Liver (tissue), 5 donors: Measurements from ENCODE around the gene TARM1. TPM values are rescaled to one million over a fixed set of nuclear protein-coding genes. Genes with fewer than 3 reads are reported as not detected.

Source experiments
- polyA plus RNA-seq, 2 donors: library from polyadenylated mRNA; stranded (reverse) in 1 of 2; unstranded in 1 of 2; fragments of 200-250 nt in 1 of 2; fragments of >200 nt in 1 of 2; fragmentation: Nextera tagmentation in 1 of 2; extraction: Ambion mirVana in 1 of 2; gene quantifications; one replicate each; pipeline versions ENCODE4 v1.2.1 to v1.2.3, GENCODE V29; 2013 to 2015
- small RNA-seq: library from RNA; depleted of rRNA; stranded (forward); fragments of <200 nt; gene quantifications from one replicate; pipeline ENCODE3, GENCODE V24; 2014
- total RNA-seq, 2 donors: library from RNA; depleted of rRNA; stranded (reverse); fragments of >200 nt; gene quantifications; one replicate each; pipeline ENCODE4 v1.2.3, GENCODE V29; 2014
- donor health status: healthy.
- donor health status: healthy.
- donor health status: healthy.

Gene TARM1
- total and polyA plus RNA-seq, 4 donors, result not detected

Small RNAs within 50 kb of the gene (small RNA-seq; reads per million reads assigned to genes)
- gene AC012314.20, result not detected

Other genes with a start within 250 kb of the TARM1 start
- 1 to 10 TPM; 2.6 to 4.4 TPM for gene MYADM, start 213.5 kb downstream of the TARM1 start, total RNA-seq
- gene MYADM, start 213.5 kb downstream of the TARM1 start, polyA plus RNA-seq, result 10 to 100 TPM in 1 of 2 donors, 1 to 10 TPM in 1; 8.8 to 28.0 TPM
- under 1 TPM in 1 of 2 donors, not detected in 1; 0.09 TPM for gene PRKCG, start 199.2 kb downstream of the TARM1 start, total RNA-seq
- gene PRKCG, start 199.2 kb downstream of the TARM1 start, polyA plus RNA-seq, result not detected
- gene CACNG7, start 172.1 kb downstream of the TARM1 start, total RNA-seq, result not detected
- gene CACNG7, start 172.1 kb downstream of the TARM1 start, polyA plus RNA-seq, result not detected
- not detected for gene CACNG8, start 118.4 kb downstream of the TARM1 start, total RNA-seq
- gene CACNG8, start 118.4 kb downstream of the TARM1 start, polyA plus RNA-seq, result under 1 TPM in 1 of 2 donors, not detected in 1; under 0.01 TPM
- not detected for gene CACNG6, start 89.7 kb downstream of the TARM1 start, total RNA-seq
- not detected for gene CACNG6, start 89.7 kb downstream of the TARM1 start, polyA plus RNA-seq
- gene VSTM1, start 17.5 kb downstream of the TARM1 start, total RNA-seq, result 1 to 10 TPM in 1 of 2 donors, not detected in 1; 1.3 TPM
- gene VSTM1, start 17.5 kb downstream of the TARM1 start, polyA plus RNA-seq, result under 1 TPM in 1 of 2 donors, not detected in 1; 0.07 TPM
- 1 to 10 TPM in 1 of 2 donors, under 1 TPM in 1; 0.65 to 1.0 TPM for gene OSCAR, start 19.4 kb upstream of the TARM1 start, total RNA-seq
- 1 to 10 TPM in 1 of 2 donors, under 1 TPM in 1; 0.60 to 2.0 TPM for gene OSCAR, start 19.4 kb upstream of the TARM1 start, polyA plus RNA-seq
- 10 to 100 TPM in 1 of 2 donors, 1 to 10 TPM in 1; 5.9 to 10.6 TPM for gene NDUFA3, start 21.5 kb upstream of the TARM1 start, total RNA-seq
- 100 to 1,000 TPM; 126 to 343 TPM for gene NDUFA3, start 21.5 kb upstream of the TARM1 start, polyA plus RNA-seq
- 1 to 10 TPM; 2.4 to 4.9 TPM for gene TFPT, start 34.3 kb upstream of the TARM1 start, total RNA-seq
- 1 to 10 TPM; 3.5 to 5.6 TPM for gene TFPT, start 34.3 kb upstream of the TARM1 start, polyA plus RNA-seq
- 10 to 100 TPM; 23.8 to 33.0 TPM for gene PRPF31, start 34.4 kb upstream of the TARM1 start, total RNA-seq
- 10 to 100 TPM; 25.8 to 31.7 TPM for gene PRPF31, start 34.4 kb upstream of the TARM1 start, polyA plus RNA-seq
- 10 to 100 TPM in 1 of 2 donors, 1 to 10 TPM in 1; 6.3 to 13.0 TPM for gene CNOT3, start 56.4 kb upstream of the TARM1 start, total RNA-seq
- gene CNOT3, start 56.4 kb upstream of the TARM1 start, polyA plus RNA-seq, result 10 to 100 TPM in 1 of 2 donors, 1 to 10 TPM in 1; 3.7 to 11.9 TPM
- gene LENG1, start 78.4 kb upstream of the TARM1 start, total RNA-seq, result 1 to 10 TPM; 2.6 to 3.0 TPM
- gene LENG1, start 78.4 kb upstream of the TARM1 start, polyA plus RNA-seq, result 1 to 10 TPM; 2.8 to 4.4 TPM
- 1 to 10 TPM in 1 of 2 donors, under 1 TPM in 1; 0.23 to 1.8 TPM for gene TMC4, start 91.8 kb upstream of the TARM1 start, total RNA-seq
- 1 to 10 TPM in 1 of 2 donors, under 1 TPM in 1; 0.92 to 2.4 TPM for gene TMC4, start 91.8 kb upstream of the TARM1 start, polyA plus RNA-seq
- 10 to 100 TPM; 10.3 to 10.6 TPM for gene MBOAT7, start 108.2 kb upstream of the TARM1 start, total RNA-seq
- 10 to 100 TPM; 19.3 to 31.5 TPM for gene MBOAT7, start 108.2 kb upstream of the TARM1 start, polyA plus RNA-seq
- gene TSEN34, start 109.9 kb upstream of the TARM1 start, total RNA-seq, result 10 to 100 TPM; 21.8 to 37.9 TPM
- gene TSEN34, start 109.9 kb upstream of the TARM1 start, polyA plus RNA-seq, result 10 to 100 TPM; 15.5 to 27.4 TPM
- gene RPS9, start 119.5 kb upstream of the TARM1 start, total RNA-seq, result 1,000 to 10,000 TPM in 1 of 2 donors, 100 to 1,000 TPM in 1; 745 to 1,462 TPM
- gene RPS9, start 119.5 kb upstream of the TARM1 start, polyA plus RNA-seq, result 1,000 to 10,000 TPM in 1 of 2 donors, 100 to 1,000 TPM in 1; 290 to 1,080 TPM
- gene LILRB3, start 141.6 kb upstream of the TARM1 start, total RNA-seq, result 10 to 100 TPM in 1 of 2 donors, 1 to 10 TPM in 1; 2.5 to 10.5 TPM
- 1 to 10 TPM; 2.2 to 4.2 TPM for gene LILRB3, start 141.6 kb upstream of the TARM1 start, polyA plus RNA-seq
- gene LILRA6, start 161.4 kb upstream of the TARM1 start, total RNA-seq, result 1 to 10 TPM; 1.4 to 2.8 TPM
- gene LILRA6, start 161.4 kb upstream of the TARM1 start, polyA plus RNA-seq, result 1 to 10 TPM; 1.0 to 1.9 TPM
- gene LILRB5, start 175.9 kb upstream of the TARM1 start, total RNA-seq, result 1 to 10 TPM; 5.4 to 7.1 TPM
- gene LILRB5, start 175.9 kb upstream of the TARM1 start, polyA plus RNA-seq, result 10 to 100 TPM in 1 of 2 donors, 1 to 10 TPM in 1; 5.1 to 10.8 TPM
- gene LILRB2, start 199.7 kb upstream of the TARM1 start, total RNA-seq, result 1 to 10 TPM; 4.6 to 5.7 TPM
- gene LILRB2, start 199.7 kb upstream of the TARM1 start, polyA plus RNA-seq, result 1 to 10 TPM; 2.2 to 6.1 TPM
- gene LILRA5, start 231.8 kb upstream of the TARM1 start, total RNA-seq, result 1 to 10 TPM; 6.4 to 8.7 TPM
- gene LILRA5, start 231.8 kb upstream of the TARM1 start, polyA plus RNA-seq, result 1 to 10 TPM in 1 of 2 donors, under 1 TPM in 1; 0.58 to 2.8 TPM